ENCODE data around the gene PSORS1C2.
"Not testable (repeated sequence)": the region's sequence is repeated elsewhere in the genome, so short reads cannot be mapped to it uniquely, and the experiment has no call there.

PSORS1C2 gene

DNA sequence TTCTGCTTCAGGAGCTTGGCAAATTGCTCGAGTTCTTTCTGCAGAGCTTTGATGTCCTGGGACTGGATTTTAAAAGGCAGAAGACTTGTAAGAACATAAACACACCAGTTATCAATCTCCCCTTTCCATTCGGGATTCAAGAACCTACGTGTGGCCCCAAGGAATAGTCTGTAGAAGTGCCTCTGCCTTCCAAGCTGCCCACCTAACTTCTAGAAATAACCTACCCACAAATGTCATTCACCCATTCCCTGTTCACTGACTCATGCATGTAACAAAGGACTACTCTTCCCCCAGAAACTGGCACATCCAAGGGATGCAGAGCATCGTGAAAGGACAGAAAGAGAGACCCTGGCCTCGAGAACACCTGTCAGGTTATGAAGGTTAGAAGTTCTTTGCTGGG lies 27.1 kb upstream of the PSORS1C2 start:
- no peak for DNase-seq (ENCODE audit: low read depth, low spot score)

DNA sequence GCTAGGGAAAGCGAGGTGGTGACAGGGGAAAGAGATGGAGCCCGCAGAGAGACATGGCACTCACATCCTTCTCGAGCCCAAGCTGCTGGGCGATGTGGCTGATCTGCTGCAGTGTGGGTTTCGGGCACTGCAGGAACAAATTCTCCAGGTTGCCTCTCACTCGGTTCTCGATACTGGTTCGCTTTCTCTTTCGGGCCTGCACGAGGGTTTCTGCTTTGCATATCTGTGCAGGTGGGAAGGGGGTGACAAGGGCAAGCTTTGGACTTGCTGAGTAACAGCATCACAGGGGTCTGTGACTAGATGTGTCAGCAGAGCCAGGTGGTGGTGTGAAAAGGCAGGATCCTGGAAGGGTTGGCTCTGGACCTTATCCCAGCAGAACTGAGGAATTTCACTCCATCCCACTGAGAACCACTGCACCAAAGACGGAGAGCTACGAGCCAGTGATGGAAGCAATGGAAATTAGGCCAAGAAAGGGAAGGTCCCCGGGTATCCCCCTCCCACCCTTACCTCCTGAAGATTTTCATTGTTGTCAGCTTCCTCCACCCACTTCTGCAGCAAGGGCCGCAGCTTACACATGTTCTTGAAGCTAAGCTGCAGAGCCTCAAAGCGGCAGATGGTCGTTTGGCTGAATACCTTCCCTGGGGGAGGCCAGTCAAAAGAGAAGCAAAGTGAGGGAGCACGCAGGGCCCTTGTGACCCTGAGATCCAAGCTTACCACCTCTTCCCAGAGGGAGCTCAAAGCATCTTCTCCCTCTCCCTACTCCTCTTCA lies 26.4 kb upstream of the PSORS1C2 start:
- DNase-seq (ENCODE audit: low read depth, low spot score): not testable (repeated sequence)

DNA sequence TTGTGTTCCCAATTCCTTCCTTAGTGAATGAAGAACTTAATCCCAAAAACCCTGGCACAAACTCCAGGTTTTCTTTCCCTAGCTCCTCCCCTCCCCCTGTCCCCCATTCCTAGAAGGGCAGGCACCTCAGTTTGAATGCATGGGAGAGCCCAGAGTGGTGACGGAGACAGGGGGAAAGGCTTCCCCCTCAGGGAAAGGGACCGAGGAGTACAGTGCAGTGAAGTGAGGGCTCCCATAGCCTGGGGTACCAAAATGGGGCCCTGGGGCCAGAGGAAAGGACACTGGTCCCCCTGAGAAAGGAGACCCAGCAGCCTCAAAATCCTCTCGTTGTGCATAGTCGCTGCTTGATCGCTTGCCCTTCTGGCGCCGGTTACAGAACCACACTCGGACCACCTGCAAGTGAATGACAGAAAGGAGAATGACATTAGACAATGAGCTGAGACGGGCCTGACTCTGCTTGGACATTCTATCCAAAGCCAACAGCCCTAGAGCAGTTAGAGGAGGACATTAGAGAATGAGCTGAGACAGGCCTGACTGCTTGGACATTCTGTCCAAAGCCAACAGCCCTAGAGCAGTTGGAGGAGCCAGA lies 25.7 kb upstream of the PSORS1C2 start:
- DNase-seq (ENCODE audit: low read depth, low spot score): not testable (repeated sequence)

DNA sequence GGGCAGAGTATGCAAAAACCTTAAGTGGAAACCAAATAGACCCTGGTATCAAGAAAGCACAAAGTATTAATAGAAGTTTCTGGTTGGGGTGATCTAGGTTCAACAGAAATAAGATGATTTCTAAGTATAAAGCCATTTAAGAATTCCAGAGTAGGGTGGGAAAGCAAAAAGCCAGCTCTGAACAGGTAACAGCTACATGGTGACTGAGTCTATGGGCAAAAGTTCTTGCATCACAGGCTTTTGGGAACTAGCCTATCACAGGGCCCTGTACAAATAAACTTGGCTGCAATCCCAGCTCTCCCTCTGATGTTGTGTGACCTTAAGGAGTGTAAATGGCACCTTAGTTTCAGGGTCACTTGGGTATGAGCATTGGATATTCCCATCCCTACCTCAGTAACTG lies 25.1 kb upstream of the PSORS1C2 start:
- no peak for DNase-seq (ENCODE audit: low read depth, low spot score)

DNA sequence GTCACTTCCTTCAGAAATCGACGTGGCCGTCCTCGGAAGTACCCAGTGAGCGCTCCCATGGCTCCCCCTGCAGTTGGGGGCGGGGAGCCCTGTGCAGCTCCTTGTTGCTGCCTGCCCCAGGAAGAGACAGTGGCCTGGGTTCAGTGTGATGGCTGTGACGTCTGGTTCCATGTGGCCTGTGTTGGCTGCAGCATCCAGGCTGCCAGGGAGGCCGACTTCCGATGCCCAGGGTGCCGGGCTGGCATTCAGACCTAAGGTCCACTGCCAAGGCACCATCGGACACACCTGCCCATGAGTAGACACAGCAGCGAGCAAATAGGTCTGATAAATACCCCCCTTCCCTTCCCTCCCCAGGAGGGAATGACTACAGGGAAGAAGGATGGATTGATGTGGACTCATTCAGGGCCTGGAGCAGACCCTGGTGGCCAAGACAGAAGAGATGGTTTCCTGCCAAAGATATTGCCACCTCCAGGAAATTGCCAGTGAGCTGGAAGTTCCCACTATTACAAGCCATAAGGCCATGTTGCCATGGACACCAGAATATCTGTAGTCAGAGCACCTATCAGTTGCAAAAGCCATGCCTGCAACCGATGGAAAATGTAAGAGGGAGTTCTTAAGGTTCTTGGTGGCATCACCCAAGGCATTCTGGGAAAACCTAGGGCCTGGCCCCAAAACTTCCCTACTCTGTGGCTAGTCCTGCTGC lies 23.7 kb upstream of the PSORS1C2 start:
- no peak for DNase-seq (ENCODE audit: low read depth, low spot score)

DNA sequence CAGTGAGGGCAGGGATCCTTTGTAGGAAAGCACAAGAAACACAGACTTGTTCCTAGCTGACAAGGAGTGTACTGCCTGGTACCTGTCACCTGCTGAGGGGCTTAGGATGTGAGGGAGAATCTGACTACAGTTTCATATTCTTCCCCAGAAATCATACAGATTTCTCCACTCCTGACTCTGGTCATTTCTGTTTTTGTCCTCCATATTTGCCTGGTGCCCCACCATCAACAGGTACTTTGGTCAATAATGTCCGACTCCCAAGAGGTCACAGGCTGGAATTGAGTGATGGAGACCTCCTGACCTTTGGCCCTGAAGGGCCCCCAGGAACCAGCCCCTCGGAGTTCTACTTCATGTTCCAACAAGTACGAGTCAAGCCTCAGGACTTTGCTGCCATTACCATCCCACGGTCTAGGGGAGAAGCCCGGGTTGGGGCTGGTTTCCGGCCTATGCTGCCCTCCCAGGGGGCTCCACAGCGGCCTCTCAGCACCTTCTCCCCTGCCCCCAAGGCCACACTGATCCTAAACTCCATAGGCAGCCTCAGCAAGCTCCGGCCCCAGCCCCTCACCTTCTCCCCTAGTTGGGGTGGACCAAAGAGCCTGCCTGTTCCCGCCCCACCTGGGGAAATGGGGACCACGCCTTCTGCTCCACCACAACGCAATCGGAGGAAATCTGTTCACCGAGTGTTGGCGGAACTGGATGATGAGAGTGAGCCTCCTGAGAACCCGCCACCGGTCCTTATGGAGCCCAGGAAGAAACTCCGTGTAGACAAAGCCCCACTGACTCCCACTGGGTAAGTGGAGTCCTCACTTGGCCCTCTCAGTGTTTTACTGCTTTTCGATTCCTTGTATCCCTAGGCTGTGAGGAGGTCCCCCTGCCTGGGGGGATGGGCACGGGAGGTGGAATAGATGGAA lies 22.6 kb upstream of the PSORS1C2 start:
- DNase-seq (ENCODE audit: low read depth, low spot score): no peak

DNA sequence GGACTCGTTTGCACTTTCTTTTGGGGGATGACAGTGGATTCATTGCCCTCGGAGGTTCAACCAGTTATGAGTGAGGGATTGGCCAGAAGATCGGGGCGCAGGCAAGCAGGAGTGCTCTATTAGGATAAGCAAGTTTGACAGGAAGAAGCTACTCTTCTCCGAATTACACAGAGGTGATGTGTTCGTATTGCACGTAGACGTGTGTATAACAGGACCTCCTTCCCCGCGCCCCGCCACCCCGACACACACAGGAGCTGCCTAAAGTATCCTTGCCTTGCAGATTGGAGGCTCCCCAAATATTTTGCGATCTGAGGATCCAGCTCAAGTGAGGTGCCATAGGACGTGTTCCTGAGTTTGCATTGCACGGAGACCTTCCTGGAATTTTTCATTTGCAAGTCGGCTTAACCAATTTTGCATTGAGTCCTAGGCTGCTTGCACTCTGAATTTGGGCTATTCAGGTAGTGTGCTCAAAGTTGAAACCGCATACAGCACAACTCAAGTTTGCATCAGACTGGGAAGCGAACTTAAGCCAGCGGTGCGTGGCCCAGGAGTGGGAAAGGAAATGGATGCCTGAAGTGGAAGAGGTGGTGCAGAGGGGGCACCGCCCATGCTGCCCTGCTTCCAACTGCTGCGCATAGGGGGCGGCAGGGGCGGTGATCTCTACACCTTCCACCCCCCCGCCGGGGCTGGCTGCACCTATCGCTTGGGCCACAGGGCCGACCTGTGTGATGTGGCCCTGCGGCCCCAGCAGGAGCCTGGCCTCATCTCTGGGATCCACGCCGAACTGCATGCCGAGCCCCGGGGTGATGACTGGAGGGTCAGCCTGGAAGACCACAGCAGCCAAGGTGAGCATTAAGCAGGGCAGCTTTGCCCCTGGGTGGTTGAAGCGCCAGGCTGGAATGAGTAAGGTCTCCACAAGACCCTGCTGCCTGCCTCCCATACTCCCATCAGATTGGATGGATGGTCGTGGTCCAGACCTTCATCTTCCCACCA lies 20.3 kb upstream of the PSORS1C2 start:
- DNase-seq (ENCODE audit: low read depth, low spot score): no peak

DNA sequence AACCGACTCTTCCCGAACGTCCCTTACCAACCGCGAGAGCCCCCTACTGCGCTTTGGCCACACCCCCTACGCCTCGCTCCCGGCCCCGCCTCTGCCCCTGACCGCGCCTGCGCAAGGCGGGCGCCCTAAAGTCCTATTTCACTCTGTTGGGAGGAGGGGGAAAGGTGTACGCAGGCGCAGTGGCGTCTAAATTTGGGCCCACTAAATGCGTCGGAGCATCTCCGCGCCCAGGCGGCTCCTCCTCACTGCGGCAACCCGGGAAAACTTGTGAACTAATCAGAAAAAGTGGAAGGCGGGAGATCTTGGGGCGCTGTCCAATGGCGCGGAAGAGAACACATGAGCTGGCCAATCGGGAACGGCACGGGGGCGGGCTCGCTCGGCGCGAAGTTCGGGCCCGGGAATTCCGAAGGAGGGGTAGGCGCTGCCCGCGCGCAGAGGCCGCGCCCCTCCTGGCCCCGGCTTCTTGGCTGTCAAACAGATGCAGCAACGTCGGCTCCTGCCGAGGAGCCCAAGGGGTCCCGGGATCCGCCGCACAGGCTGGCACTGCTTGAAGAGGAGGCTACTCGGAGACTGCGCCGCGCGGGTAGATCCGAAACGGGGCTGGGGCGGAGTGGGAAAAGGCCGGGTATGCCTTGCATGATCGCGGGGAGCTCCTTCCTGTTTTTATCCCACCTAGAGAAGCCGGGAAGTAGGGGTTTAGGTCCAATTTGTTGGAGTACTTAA lies 19.4 kb upstream of the PSORS1C2 start, which contains the start of gene TCF19:
Gene TCF19 (plus strand): TSS at position 450 of the 723 bp plus-strand sequence. CDS start 881 bp downstream, outside the sequence.
- peak; percentile 99 for DNase-seq (ENCODE audit: low read depth, low spot score)

DNA sequence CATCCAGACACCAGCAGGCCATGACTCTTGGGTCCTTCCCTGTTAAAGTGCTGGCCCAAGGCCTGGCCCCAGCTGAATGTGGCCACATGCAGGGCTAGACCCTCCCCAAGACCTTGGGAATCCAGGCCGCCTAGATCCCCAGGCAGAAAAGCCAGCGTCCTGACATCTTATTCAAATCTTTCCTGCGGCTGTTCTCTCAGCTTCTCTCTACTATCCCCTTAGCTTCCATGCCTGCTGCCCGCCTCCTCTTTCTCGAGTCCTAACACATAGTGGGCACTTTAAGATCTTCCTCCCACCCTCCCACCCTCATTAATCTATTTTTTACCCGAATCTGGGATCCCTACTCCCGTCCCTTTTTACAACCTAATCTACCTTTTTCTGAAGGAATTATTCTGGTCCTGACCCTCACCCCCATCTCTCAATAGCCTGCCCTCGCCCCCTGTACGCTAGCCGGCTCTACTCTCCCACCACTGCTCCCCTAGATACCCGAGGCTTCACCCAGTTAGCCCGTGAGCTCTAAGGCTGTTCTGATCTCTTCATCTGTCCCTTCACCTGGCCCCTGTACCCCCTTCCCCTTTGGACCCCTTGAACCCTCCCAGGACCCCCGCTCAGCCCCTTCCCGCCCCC lies 18.8 kb upstream of the PSORS1C2 start, which contains the start of gene CCHCR1:
Gene CCHCR1 (minus strand): TSS at position 290 of the 627 bp plus-strand sequence. CDS start 202 bp downstream, at position 88.
- no peak for DNase-seq (ENCODE audit: low read depth, low spot score)

DNA sequence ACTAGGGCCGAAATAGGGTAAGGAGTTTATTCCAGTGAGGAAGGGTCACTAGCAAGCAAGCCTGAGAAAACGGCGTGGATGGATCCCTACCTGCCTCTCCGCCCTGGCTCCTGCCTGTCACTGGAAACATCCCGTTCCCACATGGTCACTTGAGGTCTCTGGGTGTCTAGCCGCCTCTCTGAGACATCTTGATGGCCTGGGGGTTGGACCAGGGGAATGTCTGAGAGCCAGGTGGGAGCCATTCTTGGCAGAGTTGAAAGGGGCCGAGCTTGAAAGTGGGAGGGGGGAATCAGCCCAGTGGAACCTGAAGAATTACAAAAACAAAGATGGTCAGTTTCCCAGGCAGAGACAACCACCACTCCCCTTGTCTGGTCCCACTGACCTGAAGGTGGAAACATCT lies 17.8 kb upstream of the PSORS1C2 start:
- DNase-seq (ENCODE audit: low read depth, low spot score): no peak

DNA sequence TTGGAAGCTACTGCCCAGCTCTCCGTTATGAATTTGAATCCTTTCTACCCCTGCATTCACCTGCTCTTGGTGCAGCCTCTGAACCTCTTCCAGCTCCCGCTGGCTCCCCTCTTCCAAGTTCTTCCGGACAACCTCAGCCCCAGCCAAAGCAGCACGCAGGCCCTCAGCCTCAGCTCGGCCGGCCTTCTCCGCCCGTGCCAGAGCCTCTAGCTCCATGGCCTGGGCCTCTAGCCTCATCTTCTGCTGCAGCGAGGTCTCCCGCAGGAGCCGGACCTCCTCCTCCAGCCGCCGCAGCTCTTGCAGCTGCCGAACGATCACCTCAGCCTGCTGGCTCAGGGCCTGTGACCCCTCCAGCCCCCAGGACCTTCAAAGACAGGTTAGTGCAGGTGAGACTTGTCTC lies 15.6 kb upstream of the PSORS1C2 start:
- no peak for DNase-seq (ENCODE audit: low read depth, low spot score)

DNA sequence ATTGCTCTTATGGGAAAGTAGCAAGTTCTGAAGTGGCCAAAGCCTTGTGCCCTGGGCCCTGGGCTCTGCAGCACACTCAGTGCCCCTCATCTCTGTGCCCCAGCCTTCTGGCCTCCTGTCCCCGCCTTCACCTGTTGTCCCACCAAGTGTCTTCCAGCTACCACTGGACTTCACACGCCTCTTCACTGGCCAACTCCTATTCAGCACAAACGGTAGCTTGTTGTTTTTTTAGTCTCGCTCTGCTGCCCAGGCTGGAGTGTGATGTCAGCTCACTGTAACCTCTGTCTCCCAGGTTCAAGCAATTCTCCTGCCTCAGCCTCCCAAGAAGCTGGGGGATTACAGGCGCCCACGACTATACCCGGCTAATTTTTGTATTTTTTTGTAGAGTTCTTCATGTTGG lies 13.9 kb upstream of the PSORS1C2 start:
- DNase-seq (ENCODE audit: low read depth, low spot score): no peak

DNA sequence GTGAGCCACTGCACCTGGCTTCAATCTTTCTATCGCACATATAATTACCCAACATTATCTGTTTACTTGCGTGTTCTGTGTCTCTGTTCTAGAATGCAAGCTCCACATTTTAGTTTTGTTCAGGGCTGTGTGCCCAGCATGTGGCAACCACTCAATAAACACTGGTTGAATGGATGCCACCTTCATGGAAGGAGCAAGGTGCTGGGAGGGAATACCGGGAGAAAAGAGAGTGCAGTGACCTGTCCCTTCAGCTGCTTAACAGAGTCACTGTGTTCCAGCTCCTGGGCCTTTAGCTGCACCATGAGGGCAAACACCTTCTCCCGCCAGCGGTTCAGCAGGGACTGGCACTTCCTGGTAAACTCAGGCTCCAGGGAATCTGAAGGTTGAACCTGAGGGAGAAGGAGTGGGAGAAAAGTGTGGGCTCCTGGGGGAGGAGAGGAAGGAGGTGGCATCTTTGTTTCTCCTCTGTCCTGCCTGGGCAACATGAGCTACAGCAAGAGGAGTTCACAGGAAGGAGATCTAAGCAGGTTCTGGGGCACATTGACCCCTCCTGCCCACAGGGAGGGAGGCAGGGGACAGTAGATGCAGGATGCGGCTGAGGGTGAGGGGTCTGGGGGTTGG lies 11.1 kb upstream of the PSORS1C2 start:
- DNase-seq (ENCODE audit: low read depth, low spot score): no peak

DNA sequence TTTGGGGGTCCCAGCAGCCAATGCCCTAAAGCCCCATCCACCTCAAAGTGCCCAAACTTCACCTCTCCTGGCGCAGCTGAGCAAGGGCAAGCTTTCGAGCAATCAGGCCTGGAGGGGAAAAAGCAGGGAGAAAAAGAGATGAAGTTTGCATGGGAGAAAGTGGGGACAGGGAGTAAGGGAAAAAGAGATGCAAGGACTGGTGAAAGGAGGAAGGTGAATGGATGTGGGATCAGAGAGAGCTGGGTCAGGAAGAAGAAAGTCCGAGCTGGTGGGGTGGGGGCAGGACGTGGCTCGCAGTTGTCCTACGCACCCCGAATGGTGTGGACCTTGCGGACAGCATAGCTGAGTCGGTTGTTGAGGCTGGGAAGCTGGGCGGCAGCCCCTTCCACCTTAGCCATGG lies 6.5 kb upstream of the PSORS1C2 start:
- DNase-seq (ENCODE audit: low read depth, low spot score): no peak

DNA sequence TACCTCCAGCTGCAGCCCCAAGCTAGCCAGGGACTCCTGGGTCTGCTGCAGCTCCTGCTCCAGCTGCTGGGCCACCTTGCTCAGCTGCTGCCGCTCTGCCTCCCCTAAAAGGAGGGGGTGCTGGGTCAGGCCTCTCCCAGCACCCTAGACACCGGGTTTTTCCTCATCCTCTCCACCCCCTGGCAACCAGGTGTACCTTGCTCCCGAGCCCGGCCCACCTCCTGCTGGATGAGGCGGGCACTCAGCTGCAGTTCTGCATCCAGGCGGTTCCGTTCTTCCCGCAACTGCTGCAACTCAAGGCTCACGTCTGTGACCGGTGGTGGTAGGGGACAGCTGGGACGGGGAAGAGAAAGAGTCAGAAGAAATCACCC lies 6.1 kb upstream of the PSORS1C2 start:
- DNase-seq (ENCODE audit: low read depth, low spot score): no peak

DNA sequence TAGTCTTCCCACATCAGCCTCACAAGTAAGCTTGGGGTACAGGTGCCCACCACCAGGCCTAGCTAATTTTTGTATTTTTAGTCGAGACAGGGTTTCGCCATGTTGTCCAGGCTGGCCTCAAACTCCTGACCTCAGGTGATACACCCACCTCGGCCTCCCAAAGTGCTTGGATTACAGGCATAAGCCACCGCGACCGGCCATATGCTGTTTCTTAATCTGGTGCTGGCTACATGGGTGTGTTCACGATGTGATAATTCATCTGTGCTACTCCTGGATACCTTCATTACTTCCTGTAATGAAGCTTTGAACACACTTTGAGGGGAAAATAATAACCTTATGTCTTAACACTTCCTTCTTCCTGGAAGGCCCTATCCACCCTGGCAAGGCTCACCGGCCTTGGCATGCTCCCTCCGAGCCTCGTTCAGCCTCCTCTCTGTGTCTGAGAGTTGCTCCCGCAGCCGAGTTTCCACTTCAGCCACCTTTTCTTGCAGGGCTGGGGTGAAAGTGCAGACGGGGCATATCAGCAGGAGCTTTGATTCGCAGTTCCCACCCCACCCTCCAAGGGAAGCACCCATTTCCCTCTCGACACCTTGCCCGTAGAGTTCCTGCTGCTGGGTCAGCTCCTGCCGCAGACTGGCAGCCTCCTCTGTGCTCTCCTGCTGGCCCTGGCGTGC lies 5.6 kb upstream of the PSORS1C2 start:
- no peak for DNase-seq (ENCODE audit: low read depth, low spot score)

DNA sequence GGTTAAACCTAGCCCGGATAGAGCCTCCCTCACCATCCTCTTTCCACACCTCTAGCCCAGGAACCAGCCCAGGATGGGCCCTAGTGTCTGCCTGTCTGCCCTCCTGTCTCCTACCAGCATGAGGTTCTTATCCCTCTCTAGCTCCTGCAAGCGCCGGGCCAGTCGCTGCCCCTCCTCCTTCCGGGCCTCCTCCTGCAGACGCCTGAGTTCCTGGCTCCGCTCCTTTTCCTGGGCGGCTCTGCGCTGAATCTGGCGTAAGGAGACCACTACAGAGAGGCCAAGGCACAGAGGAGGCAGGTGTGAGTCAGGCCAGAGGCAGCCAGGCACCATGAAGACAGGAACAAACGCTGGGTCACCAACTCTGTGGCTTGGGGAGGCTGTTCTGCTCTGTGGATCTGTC lies 4.3 kb upstream of the PSORS1C2 start:
- DNase-seq (ENCODE audit: low read depth, low spot score): no peak

DNA sequence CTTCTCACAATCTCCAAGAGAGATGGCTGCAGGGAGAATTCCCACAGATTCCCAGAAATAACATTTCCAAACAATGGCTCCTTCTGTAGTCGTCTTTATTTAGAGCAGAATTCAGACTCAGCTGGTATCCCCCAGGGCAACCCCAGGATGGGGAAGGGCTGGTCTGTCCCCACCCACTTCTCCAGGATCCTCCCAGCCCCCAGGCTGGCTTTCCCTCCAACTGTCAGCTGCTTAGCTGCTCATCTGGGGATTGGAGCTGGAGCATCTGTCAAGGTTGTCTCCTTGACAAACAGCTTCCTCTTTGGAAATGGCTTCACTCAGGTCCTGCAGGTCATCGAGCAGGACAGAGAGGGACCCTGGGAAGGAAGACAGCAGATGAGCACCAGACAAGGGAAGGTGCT lies 3.5 kb upstream of the PSORS1C2 start:
- DNase-seq (ENCODE audit: low read depth, low spot score): no peak

All from smooth muscle cell of the brain vasculature (primary cell).